ENCODE measurements around the gene MCF2L2. TPM values are rescaled to one million over a fixed set of nuclear protein-coding genes. Genes with fewer than 3 reads are reported as not detected.

The MCF2L2 gene
- polyA plus RNA-seq, 1 experiment, result 0.11 TPM

GRCh38 chr3:183128709-183129108 lies 299.7 kb downstream of the MCF2L2 start:
- Histone ChIP-seq H3K27me3 (ENCODE audit: control insufficient read depth, insufficient read depth, low read length) (peaks cover 1% of the 10 kb centered on the region), H3K36me3 (ENCODE audit: control insufficient read depth, insufficient read depth, low read length) (no peaks in the 10 kb centered on the region), H3K4me3 (ENCODE audit: low read depth, low read length) (no peak overlapping the region)
- TF ChIP-seq CTCF (IDR thresholded peaks at IDR 0.05; ENCODE audit: insufficient read depth, low read depth, low read length), result no peak
- CTCF ChIA-PET, result interaction anchor here (2.3 kb wide), 1 partner anchor 253 kb away, joined by 7 read pairs; no protein-coding TSS in a partner anchor
- DNase-seq (ENCODE audit: low read depth), result no peak
- POLR2A ChIA-PET, result no interaction called here

Small RNAs within 50 kb of the gene (small RNA-seq; reads per million reads assigned to genes)
- gene RF00092 (ENCODE audit: insufficient read length, low read depth, low replicate concordance) (not detected), gene RF00394 (ENCODE audit: insufficient read length, low read depth, low replicate concordance) (not detected), gene RF01241 (ENCODE audit: insufficient read length, low read depth, low replicate concordance) (not detected), gene RNA5SP151 (ENCODE audit: insufficient read length, low read depth, low replicate concordance) (not detected), gene SNORA63D (ENCODE audit: insufficient read length, low read depth, low replicate concordance) (2.1 reads per million, percentile 10 among the genes with 10 or more reads in this experiment)

Other genes starting within 250 kb of the MCF2L2 start
- gene B3GNT5, start 175.4 kb downstream of the MCF2L2 start, polyA plus RNA-seq (2011; rRNA removed), result 0.27 and 0.60 TPM in 2 replicates
- gene KLHL6, start 127.1 kb upstream of the MCF2L2 start, polyA plus RNA-seq (2011; rRNA removed), result not detected in 2 replicates
- gene KLHL24, start 207.0 kb upstream of the MCF2L2 start, polyA plus RNA-seq (2011; rRNA removed), result 11.0 and 22.3 TPM in 2 replicates

Data from BJ (cell line).